A673 (cell line): ENCODE data around the gene FRRS1L. TPM values are rescaled to one million over a fixed set of nuclear protein-coding genes. Genes with fewer than 3 reads are reported as not detected.

Experiments
- BruUV-seq: library from RNA; stranded (reverse); fragments of 400-500 nt; replicated peaks from 2 replicates; lab custom pipeline; 2021; lab: Mats Ljungman, UMichigan
- CTCF ChIA-PET: fragments of 300-600 bp; sonication (Branson Sonifier 250); formaldehyde crosslinking; loops from one replicate; lab custom pipeline; 2022; ENCODE audit warnings: antibody characterized with exemption; lab: Charles Lee
- POLR2A ChIA-PET: fragments of 300-600 bp; sonication (Branson Sonifier 250); formaldehyde crosslinking; loops from one replicate; lab custom pipeline; 2022; ENCODE audit warnings: antibody characterized with exemption; ENCODE audit not compliant: low non-redundant PET; lab: Charles Lee
- DNase-seq: peaks from one replicate; pipeline ENCODE4 v3.0.0-alpha.2; 2015; ENCODE audit warnings: low spot score
- H3K27ac ChIP-seq: fragments of 200-600 bp; sonication (generic); 2 replicates; pipeline ENCODE4 v1.5.1; 2016; ENCODE audit warnings: mixed run types, low read depth, mild to moderate bottlenecking, mixed read lengths, antibody characterized with exemption, low read length; ENCODE audit not compliant: poor library complexity, severe bottlenecking
- H3K27me3 ChIP-seq: fragments of 200-600 bp; sonication (generic); replicated peaks from 2 replicates; pipeline ENCODE4 v1.6.1; 2017; ENCODE audit warnings: mixed run types, low read depth, mild to moderate bottlenecking, mixed read lengths, antibody characterized with exemption, low read length; ENCODE audit not compliant: insufficient read depth, poor library complexity
- H3K36me3 ChIP-seq: fragments of 200-600 bp; sonication (generic); 2 replicates; pipeline ENCODE4 v1.6.1; 2016; ENCODE audit warnings: mixed run types, mild to moderate bottlenecking, mixed read lengths, antibody characterized with exemption, low read length; ENCODE audit not compliant: insufficient read depth, poor library complexity, severe bottlenecking
- H3K4me1 ChIP-seq: fragments of 200-600 bp; sonication (generic); 2 replicates; pipeline ENCODE4 v1.6.1; 2017; ENCODE audit warnings: mixed run types, mild to moderate bottlenecking, mixed read lengths, antibody characterized with exemption, low read length; ENCODE audit not compliant: insufficient read depth, poor library complexity, severe bottlenecking
- H3K4me3 ChIP-seq: fragments of 200-600 bp; sonication (generic); 2 replicates; pipeline ENCODE4 v1.5.1; 2016; ENCODE audit warnings: low read depth, mixed run types, mild to moderate bottlenecking, mixed read lengths, low read length; ENCODE audit not compliant: poor library complexity, severe bottlenecking
- H3K9me3 ChIP-seq: fragments of 200-600 bp; sonication (generic); 2 replicates; pipeline ENCODE4 v1.6.1; 2016; ENCODE audit warnings: mixed run types, low read depth, mild to moderate bottlenecking, mixed read lengths, antibody characterized with exemption, low read length; ENCODE audit not compliant: poor library complexity, severe bottlenecking
- EZH2 ChIP-seq: fragments of 200-600 bp; sonication (generic); IDR thresholded peaks from 2 replicates; pipeline ENCODE4 v1.6.1; 2017; ENCODE audit warnings: borderline replicate concordance, low read depth, mild to moderate bottlenecking, mixed read lengths, antibody characterized with exemption, low read length; ENCODE audit not compliant: poor library complexity, severe bottlenecking
- intact Hi-C: fragments of 100-400 bp; cut with micrococcal nuclease; formaldehyde crosslinking; loops from one replicate; pipeline ENCODE4 v1.10.0; 2022; ENCODE audit not compliant: unreplicated experiment
- total RNA-seq: library from RNA; stranded (reverse); gene quantifications from 2 replicates; pipeline ENCODE4 v1.2.3, GENCODE V29; 2021
- TF ChIP-seq, protein P1 (sequence below): fragments of 300-800, 200-600 bp; sonication (generic); conservative IDR thresholded peaks from 2 replicates; pipeline ENCODE4 v1.5.1; 2017; ENCODE audit warnings: low read depth, mild to moderate bottlenecking, antibody characterized with exemption, low read length, moderate library complexity, mixed read lengths

Gene FRRS1L
- total RNA-seq, 1 experiment from 2014 or later: 0.41 TPM

- BruUV-seq: no TSS peak
- Histone ChIP-seq H3K9me3 (no peaks in the 10 kb centered on the region), H3K27ac (no peak overlapping the region), H3K27me3 (no peaks in the 10 kb centered on the region), H3K4me3 (no peak overlapping the region), H3K4me1 (peaks cover 56% of the 10 kb centered on the region), H3K36me3 (peaks cover 6% of the 10 kb centered on the region)
- DNase-seq: no peak
- intact Hi-C loops: no loop called here
- TF ChIP-seq EZH2: no peak
- TF ChIP-seq, protein P1, sequence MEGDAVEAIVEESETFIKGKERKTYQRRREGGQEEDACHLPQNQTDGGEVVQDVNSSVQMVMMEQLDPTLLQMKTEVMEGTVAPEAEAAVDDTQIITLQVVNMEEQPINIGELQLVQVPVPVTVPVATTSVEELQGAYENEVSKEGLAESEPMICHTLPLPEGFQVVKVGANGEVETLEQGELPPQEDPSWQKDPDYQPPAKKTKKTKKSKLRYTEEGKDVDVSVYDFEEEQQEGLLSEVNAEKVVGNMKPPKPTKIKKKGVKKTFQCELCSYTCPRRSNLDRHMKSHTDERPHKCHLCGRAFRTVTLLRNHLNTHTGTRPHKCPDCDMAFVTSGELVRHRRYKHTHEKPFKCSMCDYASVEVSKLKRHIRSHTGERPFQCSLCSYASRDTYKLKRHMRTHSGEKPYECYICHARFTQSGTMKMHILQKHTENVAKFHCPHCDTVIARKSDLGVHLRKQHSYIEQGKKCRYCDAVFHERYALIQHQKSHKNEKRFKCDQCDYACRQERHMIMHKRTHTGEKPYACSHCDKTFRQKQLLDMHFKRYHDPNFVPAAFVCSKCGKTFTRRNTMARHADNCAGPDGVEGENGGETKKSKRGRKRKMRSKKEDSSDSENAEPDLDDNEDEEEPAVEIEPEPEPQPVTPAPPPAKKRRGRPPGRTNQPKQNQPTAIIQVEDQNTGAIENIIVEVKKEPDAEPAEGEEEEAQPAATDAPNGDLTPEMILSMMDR: no peak
- POLR2A ChIA-PET: no interaction called here
- CTCF ChIA-PET: no interaction called here
Observed at GRCh38 chr9:109113254-109113653, 53.8 kb downstream of the FRRS1L start.

GRCh38 chr9:109110329-109111021, 56.6 kb downstream of the FRRS1L start:
- DNase-seq: no peak
- H3K27me3 ChIP-seq: no peaks in the 10 kb centered on the region
- no TSS peak for BruUV-seq
- peak overlapping the region; percentile 6 for H3K4me3 ChIP-seq
- H3K27ac ChIP-seq: peak overlapping the region; percentile 56
- H3K9me3 ChIP-seq: no peaks in the 10 kb centered on the region
- peaks cover 50% of the 10 kb centered on the region for H3K4me1 ChIP-seq
- POLR2A ChIA-PET: no interaction called here
- H3K36me3 ChIP-seq: peaks cover under 1% of the 10 kb centered on the region
- CTCF ChIA-PET: no interaction called here
- no peak for TF ChIP-seq EZH2
- TF ChIP-seq, protein P1: no peak
- intact Hi-C loops: no loop called here

DNA sequence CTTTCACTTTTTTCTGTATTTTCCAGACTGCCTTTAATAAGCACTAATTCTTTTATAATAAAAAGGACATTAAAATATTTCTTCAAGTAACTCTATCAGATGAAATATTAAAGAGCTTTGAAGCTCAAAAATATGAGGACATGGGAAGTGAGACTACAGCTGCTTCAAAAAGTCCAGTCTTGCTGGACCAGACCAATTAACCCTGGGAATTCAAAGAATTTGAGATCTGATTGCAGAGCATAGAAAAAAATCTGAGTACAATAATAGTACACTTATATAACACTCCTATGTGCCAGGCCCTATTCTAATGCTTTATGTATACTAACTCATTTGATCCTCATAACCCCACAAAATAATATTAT, 57.1 kb downstream of the FRRS1L start:
- TF ChIP-seq, protein P1: no peak
- TF ChIP-seq EZH2: no peak
- no TSS peak for BruUV-seq
- peaks cover 6% of the 10 kb centered on the region for H3K36me3 ChIP-seq
- DNase-seq: no peak
- no peak overlapping the region for H3K4me3 ChIP-seq
- H3K27me3 ChIP-seq: no peaks in the 10 kb centered on the region
- H3K27ac ChIP-seq: no peak overlapping the region
- ChIA-PET POLR2A (no interaction called here), CTCF (no interaction called here)
- peaks cover 50% of the 10 kb centered on the region for H3K4me1 ChIP-seq
- intact Hi-C loops: no loop called here
- H3K9me3 ChIP-seq: no peaks in the 10 kb centered on the region
